Activated CD4-positive, alpha-beta memory T cell treated with anti-CD3 and anti-CD28 coated beads, Interleukin-2, amount 10 ng/mL, durations not matched to agents 7 days and 5 days (primary cell): ENCODE data around the gene SASH1. TPM values are rescaled to one million over a fixed set of nuclear protein-coding genes. Genes with fewer than 3 reads are reported as not detected.

Source experiments
- CTCF ChIA-PET: fragments of 350-600 bp; sonication (Branson Sonifier 250); formaldehyde crosslinking; loops from one replicate; lab custom pipeline; 2021; ENCODE audit warnings: antibody characterized with exemption, inconsistent platforms; lab: Charles Lee
- POLR2A ChIA-PET: fragments of 350-600 bp; sonication (Branson Sonifier 250); formaldehyde crosslinking; loops from one replicate; lab custom pipeline; 2021; ENCODE audit warnings: antibody characterized with exemption; lab: Charles Lee
- DNase-seq: peaks from one replicate; pipeline ENCODE4 v3.0.0-alpha.2; 2020
- H3K27ac Mint-ChIP-seq: one replicate; pipeline ENCODE4 v1.8.0; 2021; ENCODE audit warnings: mild to moderate bottlenecking, mixed read lengths
- H3K27me3 Mint-ChIP-seq: one replicate; pipeline ENCODE4 v1.8.0; 2021; ENCODE audit warnings: mixed read lengths
- H3K36me3 Mint-ChIP-seq: one replicate; pipeline ENCODE4 v1.8.0; 2021; ENCODE audit warnings: low read depth, mixed read lengths
- H3K4me1 Mint-ChIP-seq: one replicate; pipeline ENCODE4 v1.8.0; 2021; ENCODE audit warnings: mixed read lengths
- H3K4me3 Mint-ChIP-seq: one replicate; pipeline ENCODE4 v1.8.0; 2021; ENCODE audit warnings: mild to moderate bottlenecking, mixed read lengths
- H3K9me3 Mint-ChIP-seq: one replicate; pipeline ENCODE4 v1.8.0; 2021; ENCODE audit warnings: mixed read lengths
- total RNA-seq, 2 experiments: library from RNA; stranded (reverse); gene quantifications; one replicate each; pipeline ENCODE4 v1.2.3, GENCODE V29; 2021

Gene SASH1
- total RNA-seq, 2 experiments from 2014 or later: 0.75 to 0.98 TPM

GRCh38 chr6:148406579-148407371 is 64.1 kb downstream of the SASH1 start:
- ChIA-PET CTCF (no interaction called here), POLR2A (no interaction called here)
- H3K9me3 Mint-ChIP-seq: no peaks in the 10 kb centered on the region
- no peak overlapping the region for H3K27ac Mint-ChIP-seq
- no peaks in the 10 kb centered on the region for H3K36me3 Mint-ChIP-seq
- H3K4me1 Mint-ChIP-seq: no peaks in the 10 kb centered on the region
- no peak for DNase-seq
- H3K4me3 Mint-ChIP-seq: no peak overlapping the region
- peaks cover 16% of the 10 kb centered on the region for H3K27me3 Mint-ChIP-seq

- CTCF ChIA-PET: no interaction called here
- Mint-ChIP-seq H3K9me3 (no peaks in the 10 kb centered on the region), H3K4me3 (no peak overlapping the region), H3K4me1 (no peaks in the 10 kb centered on the region), H3K27me3 (peaks cover 16% of the 10 kb centered on the region), H3K36me3 (no peaks in the 10 kb centered on the region), H3K27ac (no peak overlapping the region)
- POLR2A ChIA-PET: no interaction called here
- DNase-seq: no peak
Observed at GRCh38 chr6:148407372-148407771, 64.7 kb downstream of the SASH1 start.

GRCh38 chr6:148413321-148414091 is 70.9 kb downstream of the SASH1 start:
- H3K4me3 Mint-ChIP-seq: no peak overlapping the region
- no peak overlapping the region for H3K27ac Mint-ChIP-seq
- DNase-seq: no peak
- no peaks in the 10 kb centered on the region for H3K9me3 Mint-ChIP-seq
- POLR2A ChIA-PET: no interaction called here
- no peaks in the 10 kb centered on the region for H3K4me1 Mint-ChIP-seq
- peaks cover 11% of the 10 kb centered on the region for H3K27me3 Mint-ChIP-seq
- CTCF ChIA-PET: no interaction called here
- no peaks in the 10 kb centered on the region for H3K36me3 Mint-ChIP-seq

GRCh38 chr6:148414092-148414489 is 71.5 kb downstream of the SASH1 start:
- no peaks in the 10 kb centered on the region for H3K36me3 Mint-ChIP-seq
- H3K4me1 Mint-ChIP-seq: no peaks in the 10 kb centered on the region
- H3K27ac Mint-ChIP-seq: no peak overlapping the region
- no peak overlapping the region for H3K4me3 Mint-ChIP-seq
- CTCF ChIA-PET: no interaction called here
- no peaks in the 10 kb centered on the region for H3K9me3 Mint-ChIP-seq
- peaks cover 10% of the 10 kb centered on the region for H3K27me3 Mint-ChIP-seq
- POLR2A ChIA-PET: no interaction called here
- no peak for DNase-seq

- Mint-ChIP-seq H3K27me3 (peaks cover 14% of the 10 kb centered on the region), H3K27ac (no peak overlapping the region), H3K4me1 (no peaks in the 10 kb centered on the region), H3K36me3 (no peaks in the 10 kb centered on the region), H3K9me3 (no peaks in the 10 kb centered on the region), H3K4me3 (no peak overlapping the region)
- ChIA-PET POLR2A (no interaction called here), CTCF (no interaction called here)
- DNase-seq: no peak
Observed at GRCh38 chr6:148414836-148415235, 72.2 kb downstream of the SASH1 start.

GRCh38 chr6:148415511-148416260 is 73.0 kb downstream of the SASH1 start:
- POLR2A ChIA-PET: no interaction called here
- H3K4me1 Mint-ChIP-seq: no peaks in the 10 kb centered on the region
- H3K27me3 Mint-ChIP-seq: peaks cover 14% of the 10 kb centered on the region

GRCh38 chr6:148416330-148416965 is 73.8 kb downstream of the SASH1 start:
- Mint-ChIP-seq H3K9me3 (no peaks in the 10 kb centered on the region), H3K4me3 (no peak overlapping the region), H3K27ac (no peak overlapping the region), H3K27me3 (peaks cover 14% of the 10 kb centered on the region), H3K36me3 (no peaks in the 10 kb centered on the region), H3K4me1 (no peaks in the 10 kb centered on the region)
- CTCF ChIA-PET: no interaction called here
- no peak for DNase-seq
- POLR2A ChIA-PET: no interaction called here

More at GRCh38 chr6:148415511-148416260, 73.0 kb downstream of the SASH1 start:
- Mint-ChIP-seq H3K36me3 (no peaks in the 10 kb centered on the region), H3K4me3 (no peak overlapping the region), H3K9me3 (no peaks in the 10 kb centered on the region), H3K27ac (no peak overlapping the region)
- CTCF ChIA-PET: no interaction called here
- DNase-seq: no peak

GRCh38 chr6:148417045-148417444 is 74.4 kb downstream of the SASH1 start:
- Mint-ChIP-seq H3K36me3 (no peaks in the 10 kb centered on the region), H3K4me3 (no peak overlapping the region), H3K27ac (no peak overlapping the region), H3K27me3 (peaks cover 14% of the 10 kb centered on the region), H3K9me3 (no peaks in the 10 kb centered on the region), H3K4me1 (no peaks in the 10 kb centered on the region)
- POLR2A ChIA-PET: no interaction called here
- no peak for DNase-seq
- CTCF ChIA-PET: no interaction called here

- no peaks in the 10 kb centered on the region for H3K9me3 Mint-ChIP-seq
- no peak overlapping the region for H3K27ac Mint-ChIP-seq
- H3K4me1 Mint-ChIP-seq: no peaks in the 10 kb centered on the region
- H3K27me3 Mint-ChIP-seq: peaks cover 5% of the 10 kb centered on the region
- ChIA-PET POLR2A (no interaction called here), CTCF (no interaction called here)
- no peak overlapping the region for H3K4me3 Mint-ChIP-seq
- DNase-seq: no peak
- no peaks in the 10 kb centered on the region for H3K36me3 Mint-ChIP-seq
Observed at GRCh38 chr6:148419430-148419829, 76.8 kb downstream of the SASH1 start.

- ChIA-PET CTCF (no interaction called here), POLR2A (no interaction called here)
- Mint-ChIP-seq H3K36me3 (no peaks in the 10 kb centered on the region), H3K4me1 (peaks cover 3% of the 10 kb centered on the region), H3K9me3 (no peaks in the 10 kb centered on the region), H3K4me3 (no peak overlapping the region), H3K27me3 (peaks cover 5% of the 10 kb centered on the region), H3K27ac (no peak overlapping the region)
- no peak for DNase-seq
Observed at GRCh38 chr6:148422085-148422484, 79.4 kb downstream of the SASH1 start.

- Mint-ChIP-seq H3K27ac (no peak overlapping the region), H3K36me3 (no peaks in the 10 kb centered on the region), H3K27me3 (peaks cover 4% of the 10 kb centered on the region), H3K4me3 (no peak overlapping the region), H3K4me1 (peaks cover 3% of the 10 kb centered on the region), H3K9me3 (no peaks in the 10 kb centered on the region)
- CTCF ChIA-PET: no interaction called here
- POLR2A ChIA-PET: no interaction called here
- no peak for DNase-seq
Observed at GRCh38 chr6:148423133-148423532, 80.5 kb downstream of the SASH1 start.

- Mint-ChIP-seq H3K4me1 (peaks cover 3% of the 10 kb centered on the region), H3K9me3 (no peaks in the 10 kb centered on the region), H3K4me3 (no peak overlapping the region), H3K27ac (no peak overlapping the region), H3K27me3 (peaks cover 4% of the 10 kb centered on the region), H3K36me3 (no peaks in the 10 kb centered on the region)
- ChIA-PET CTCF (no interaction called here), POLR2A (no interaction called here)
- no peak for DNase-seq
Observed at GRCh38 chr6:148423601-148424270, 81.1 kb downstream of the SASH1 start.
